Activated effector memory CD4-positive, alpha-beta T cell treated with Interleukin-2 at 50 U/mL for 16 hours (primary cell): ENCODE data around the gene ANXA3.
"Not testable (repeated sequence)": the region's sequence is repeated elsewhere in the genome, so short reads cannot be mapped to it uniquely, and the experiment has no call there.

ENCODE experiments used
- DNase-seq: peaks from one replicate; pipeline ENCODE4 v3.0.0-alpha.2; 2020

Gene ANXA3, protein sequence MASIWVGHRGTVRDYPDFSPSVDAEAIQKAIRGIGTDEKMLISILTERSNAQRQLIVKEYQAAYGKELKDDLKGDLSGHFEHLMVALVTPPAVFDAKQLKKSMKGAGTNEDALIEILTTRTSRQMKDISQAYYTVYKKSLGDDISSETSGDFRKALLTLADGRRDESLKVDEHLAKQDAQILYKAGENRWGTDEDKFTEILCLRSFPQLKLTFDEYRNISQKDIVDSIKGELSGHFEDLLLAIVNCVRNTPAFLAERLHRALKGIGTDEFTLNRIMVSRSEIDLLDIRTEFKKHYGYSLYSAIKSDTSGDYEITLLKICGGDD

DNA sequence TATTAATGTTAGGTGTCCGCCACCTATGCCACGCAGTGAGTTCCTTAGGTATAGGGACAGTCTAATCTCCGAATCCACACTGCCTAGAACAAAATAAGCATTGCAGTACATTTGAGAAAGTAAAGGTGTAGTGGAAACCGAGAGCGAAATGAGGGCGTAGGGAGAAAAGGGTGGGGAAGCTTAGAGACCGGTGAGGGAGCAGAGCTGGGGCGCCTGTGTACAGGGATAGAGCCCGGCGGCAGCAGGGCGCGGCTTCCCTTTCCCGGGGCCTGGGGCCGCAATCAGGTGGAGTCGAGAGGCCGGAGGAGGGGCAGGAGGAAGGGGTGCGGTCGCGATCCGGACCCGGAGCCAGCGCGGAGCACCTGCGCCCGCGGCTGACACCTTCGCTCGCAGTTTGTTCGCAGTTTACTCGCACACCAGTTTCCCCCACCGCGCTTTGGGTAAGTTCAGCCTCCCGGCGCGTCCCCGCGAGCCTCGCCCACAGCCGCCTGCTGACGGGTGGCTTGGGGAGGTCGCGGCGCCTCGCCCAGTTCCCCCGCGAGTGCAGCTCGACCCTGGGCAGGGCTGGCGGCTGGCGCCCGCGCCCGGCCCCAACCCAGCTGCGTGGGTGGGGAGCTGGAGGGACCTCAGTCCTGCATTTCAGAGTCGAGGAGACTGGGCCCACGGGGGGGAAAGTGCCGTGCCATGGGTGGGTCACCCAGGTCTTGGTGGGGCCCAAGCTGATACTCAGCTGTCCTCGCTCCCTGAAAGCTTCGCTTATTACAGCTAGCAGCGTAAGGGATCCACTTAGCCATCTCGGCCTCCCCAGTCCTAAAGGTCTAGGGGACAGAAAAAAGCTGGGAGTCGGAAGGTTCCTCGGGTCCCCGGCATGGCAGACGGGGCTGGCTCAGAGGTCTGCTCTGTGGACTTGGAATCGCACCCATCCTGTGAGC lies at the start of gene ANXA3:
Gene ANXA3 (plus strand): TSS at position 351 of the 932 bp plus-strand sequence. CDS start 2,704 bp downstream, outside the sequence.
- DNase-seq: no peak

DNA sequence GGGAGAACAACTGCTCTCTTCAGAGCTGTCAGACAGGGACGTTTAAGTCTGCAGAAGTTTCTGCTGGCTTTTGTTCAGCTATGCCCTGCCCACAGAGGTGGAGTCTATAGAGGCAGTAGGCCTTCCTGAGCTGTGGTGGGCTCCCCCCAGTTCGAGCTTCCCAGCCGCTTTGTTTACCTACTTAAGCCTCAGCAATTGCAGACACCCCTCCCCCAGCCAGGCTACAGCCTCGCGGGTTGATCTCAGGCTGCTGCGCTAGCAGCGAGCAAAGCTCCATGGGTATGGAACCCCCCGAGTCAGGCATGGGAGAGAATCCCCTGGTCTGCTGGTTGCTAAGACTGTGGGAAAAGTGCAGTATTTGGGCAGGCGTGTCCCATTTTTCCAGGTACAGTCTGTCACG lies 45.3 kb upstream of the ANXA3 start:
- not testable (repeated sequence) for DNase-seq

DNA sequence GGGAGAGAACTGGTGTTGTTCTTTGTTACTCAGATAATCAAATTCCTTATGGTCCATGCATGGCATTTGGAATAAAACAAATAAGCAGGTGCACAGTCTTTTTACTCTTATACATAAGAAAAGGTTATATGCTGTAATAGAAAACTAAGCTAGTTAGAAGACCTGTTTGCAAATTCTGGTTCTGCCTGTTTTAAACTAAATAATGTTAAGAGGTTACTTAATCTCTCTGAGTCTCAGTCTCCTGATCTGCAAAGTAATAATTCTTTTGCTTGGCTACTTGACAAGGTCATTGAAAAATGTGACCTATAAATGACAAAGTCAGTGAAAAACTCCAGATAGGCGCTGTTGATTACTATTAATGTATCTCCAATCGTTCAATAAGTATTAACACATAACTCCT lies 42.5 kb upstream of the ANXA3 start:
- no peak for DNase-seq

DNA sequence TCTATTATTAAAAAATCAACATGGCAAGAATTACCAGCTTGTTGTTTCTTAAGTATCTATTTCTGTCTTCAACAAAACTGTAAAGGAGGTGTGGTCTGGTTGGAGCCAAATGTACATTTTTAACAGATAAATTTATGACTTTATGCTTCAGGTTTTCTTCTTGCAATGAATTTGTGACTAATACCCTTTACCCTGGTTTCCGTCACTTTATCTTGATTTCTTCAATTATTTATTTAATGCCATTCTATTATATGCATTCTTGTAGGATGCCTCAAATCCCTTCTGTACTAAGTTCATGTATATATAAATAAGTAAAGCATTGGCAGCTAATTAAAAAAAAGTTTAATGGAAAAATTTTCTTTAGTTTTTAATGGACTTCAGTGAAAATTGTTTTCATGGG lies 41.5 kb upstream of the ANXA3 start:
- no peak for DNase-seq

DNA sequence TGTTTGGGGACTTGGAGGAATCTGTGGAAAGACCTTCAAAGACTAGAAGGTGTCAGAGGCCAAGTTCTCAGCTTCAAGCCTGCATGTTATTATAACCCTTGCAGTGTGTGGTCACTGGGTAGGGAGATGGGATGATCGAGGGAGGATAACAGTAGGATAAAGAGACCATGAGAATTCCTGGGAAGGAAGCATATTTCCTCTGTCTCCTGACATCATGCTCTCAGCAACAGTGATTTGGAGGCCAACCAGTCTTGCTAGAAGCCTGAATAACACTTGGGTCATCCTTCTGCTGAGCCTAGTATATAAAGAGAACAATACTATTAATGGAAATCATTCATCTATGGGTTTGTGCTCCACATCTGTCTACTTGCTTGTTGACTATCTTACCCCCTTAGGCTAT lies 40.9 kb upstream of the ANXA3 start:
- DNase-seq: no peak

DNA sequence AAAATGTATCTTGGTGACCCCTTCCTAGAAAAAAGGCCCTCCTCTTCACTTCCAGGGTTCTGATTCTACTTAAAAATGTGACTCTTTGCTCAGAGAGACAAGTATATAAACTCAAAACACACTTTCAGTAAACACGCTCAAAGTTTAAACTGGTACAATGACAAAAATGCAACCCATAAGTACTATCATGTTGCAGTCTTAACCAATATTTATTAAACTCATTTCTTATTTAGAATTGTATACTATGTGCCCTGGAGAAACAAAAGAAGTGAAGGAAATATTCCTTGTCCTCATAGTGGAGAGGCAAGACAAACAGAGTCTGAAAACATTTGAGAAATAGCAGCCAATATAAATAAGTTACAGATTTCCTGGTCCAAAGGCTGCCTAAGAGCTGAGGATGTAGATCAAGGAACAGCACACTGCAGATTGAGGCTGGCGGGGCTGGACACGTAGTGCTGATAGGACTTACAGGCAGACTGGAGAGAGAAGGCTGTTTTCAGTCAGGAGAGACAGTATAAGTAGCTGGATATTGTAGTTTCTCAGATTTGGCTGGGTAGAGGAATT lies 39.1 kb upstream of the ANXA3 start:
- DNase-seq: no peak

DNA sequence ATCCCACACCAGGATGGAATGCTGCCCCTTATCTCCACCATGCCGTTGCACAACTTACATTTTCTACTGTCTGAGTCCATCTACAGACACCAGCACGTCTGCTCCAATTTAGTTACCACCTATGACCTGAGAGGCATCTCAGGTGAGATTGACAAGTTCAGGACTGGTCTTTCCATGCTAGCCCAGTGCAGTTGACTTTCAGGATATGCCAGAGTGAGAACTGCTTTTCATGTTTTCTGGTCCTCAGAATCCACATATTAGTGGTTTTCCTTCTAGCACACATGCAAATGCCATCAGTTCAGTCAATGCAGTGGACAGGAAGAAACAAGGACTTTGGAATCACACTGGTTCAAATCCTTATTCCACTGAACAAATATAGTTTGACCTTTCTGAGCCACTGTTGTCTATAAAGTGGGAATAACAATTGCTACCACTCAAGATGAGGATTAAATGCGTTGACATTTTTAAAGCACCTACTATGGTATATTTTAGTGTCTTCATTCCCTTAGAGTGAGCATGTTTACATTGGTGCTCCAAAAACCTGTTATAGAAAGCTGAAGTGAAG lies 38.1 kb upstream of the ANXA3 start:
- no peak for DNase-seq

DNA sequence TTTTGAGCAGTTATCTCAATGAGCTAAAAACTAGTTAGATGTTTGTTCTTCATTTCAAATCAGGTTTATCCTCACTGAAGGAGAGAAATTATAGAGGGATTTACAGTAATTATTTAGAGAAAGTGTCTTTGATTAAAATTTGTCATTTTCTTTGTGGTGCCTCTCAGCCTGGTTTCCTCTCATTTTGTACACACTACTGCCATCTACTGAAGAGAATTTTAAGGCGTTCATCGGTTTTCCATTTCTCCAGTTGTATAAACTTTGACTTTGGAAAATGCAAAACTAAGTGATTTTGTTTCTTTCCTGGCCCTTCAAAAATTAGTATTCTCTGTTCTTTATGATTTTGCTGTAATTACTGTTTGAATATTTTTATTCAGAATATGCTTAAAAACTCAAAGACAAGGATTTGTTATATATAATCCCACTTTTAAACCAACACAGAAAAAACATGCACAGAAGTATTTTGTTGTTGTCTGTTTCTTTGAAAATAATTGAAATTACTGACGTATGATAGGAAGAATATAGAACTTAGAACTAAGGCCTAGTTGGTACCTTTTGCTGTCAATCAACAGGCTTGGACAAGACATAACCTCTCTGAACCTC lies 34.4 kb upstream of the ANXA3 start:
- no peak for DNase-seq

DNA sequence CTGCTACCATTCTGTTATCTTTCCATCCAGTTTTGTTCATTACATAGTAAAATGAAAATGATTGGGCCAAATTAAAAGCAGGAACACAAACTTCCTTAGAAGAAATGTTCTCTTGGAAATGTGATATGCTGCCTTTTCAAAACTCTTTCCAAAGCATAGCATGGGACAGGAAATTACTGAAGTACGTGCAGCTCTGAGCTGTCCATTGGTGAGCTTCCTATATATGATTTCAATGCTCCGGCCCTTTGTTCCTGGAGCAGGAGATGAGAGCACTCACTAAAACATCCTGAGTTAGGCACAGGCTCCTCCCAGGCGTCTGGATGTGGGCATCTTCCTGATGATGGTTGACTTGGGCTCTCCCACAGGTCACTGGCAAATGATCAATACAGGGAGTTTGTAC lies 33.0 kb upstream of the ANXA3 start:
- DNase-seq: no peak

DNA sequence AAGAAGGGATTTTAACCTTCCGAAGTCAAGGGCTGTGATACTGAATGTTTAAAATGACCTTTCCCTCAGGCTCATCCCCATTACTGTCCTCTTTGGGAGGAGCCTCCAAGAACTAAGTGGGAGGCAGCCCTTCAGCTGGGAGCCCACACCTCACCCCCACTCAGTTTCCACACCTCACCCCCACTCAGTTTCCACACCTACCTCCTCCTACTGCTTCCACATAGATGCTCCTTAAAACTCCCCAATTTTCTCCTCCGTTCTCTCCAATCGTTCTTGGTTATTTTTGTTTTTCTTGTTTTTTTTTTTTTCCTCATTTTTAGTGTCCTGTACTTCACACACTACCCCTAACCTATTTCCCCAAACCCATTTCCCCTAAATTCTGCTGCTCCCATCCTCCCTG lies 31.6 kb upstream of the ANXA3 start:
- DNase-seq: no peak

DNA sequence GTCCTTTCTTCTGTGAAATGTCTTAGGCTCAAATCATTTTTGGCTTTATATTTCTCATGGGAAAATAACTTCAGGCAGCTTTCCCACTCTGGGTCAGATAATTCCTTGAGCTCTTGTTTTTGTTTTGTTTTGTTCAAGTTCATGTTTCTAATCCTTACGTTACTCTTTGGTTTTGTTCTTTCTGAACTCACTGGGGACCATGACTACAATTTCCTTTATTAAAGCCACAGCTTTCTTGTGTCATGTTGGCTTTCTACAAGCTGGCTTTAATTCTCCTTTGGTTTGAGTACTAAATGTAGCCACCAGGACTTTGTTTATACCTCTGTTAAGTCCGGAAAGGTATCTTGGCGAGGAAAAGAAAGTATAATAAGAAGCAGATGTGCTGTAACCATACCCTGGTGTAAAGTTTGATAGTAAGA lies 30.8 kb upstream of the ANXA3 start:
- no peak for DNase-seq

DNA sequence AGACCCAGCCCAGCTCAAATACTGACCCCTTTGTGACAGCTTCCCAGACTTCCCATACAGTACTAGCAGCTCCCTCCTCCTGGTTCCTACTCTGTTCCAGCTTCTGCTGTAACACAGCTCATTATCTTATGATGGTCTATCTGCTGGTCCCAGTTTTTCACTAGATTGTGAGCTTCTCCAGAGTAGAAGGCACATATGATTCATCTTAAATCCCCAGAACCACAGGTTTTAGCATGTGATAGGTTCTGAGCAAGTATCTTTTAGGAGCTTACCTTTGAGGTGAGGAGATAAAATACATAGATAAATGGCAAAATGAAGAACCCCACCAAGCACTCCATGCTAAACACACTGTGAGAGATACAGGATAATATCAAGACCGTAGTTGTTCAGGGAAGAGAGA lies 27.6 kb upstream of the ANXA3 start:
- DNase-seq: no peak

DNA sequence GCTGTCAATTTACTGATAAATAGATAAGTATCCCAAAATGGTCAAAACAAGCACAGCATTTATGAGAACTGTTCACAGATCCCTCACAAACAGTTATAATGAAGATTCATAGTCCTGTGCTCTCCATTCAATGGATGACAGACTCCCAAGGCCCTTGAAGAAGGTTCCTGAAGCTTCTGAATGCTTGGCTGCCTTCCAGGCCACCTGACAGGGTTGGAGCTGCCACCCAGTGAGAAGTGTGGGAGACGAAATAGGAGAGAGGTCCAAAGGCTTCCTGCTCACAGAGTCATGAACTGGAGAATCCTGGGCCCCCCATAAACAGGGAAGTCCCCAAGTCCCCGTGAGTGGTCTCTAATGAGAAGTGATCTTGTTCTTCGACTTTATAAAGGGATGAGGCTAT lies 26.0 kb upstream of the ANXA3 start:
- DNase-seq: no peak

DNA sequence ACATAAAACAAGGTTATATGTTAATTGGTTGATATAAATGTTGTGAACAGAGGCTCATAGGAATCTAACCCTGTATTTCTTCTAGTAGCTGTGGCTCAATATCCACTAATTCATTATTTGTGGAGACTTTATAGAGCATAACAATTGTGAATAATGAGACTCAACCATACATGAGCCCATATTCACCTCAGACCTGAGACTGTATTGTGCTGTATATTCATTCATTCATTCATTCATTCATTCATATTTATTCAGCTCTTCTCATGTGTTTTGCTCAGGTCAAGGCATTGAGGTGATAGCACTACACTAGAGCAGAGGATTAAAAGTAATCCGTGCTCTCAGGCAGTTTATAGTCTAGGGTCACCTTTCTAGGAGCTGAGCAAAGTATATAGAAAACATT lies 24.5 kb upstream of the ANXA3 start:
- no peak for DNase-seq

DNA sequence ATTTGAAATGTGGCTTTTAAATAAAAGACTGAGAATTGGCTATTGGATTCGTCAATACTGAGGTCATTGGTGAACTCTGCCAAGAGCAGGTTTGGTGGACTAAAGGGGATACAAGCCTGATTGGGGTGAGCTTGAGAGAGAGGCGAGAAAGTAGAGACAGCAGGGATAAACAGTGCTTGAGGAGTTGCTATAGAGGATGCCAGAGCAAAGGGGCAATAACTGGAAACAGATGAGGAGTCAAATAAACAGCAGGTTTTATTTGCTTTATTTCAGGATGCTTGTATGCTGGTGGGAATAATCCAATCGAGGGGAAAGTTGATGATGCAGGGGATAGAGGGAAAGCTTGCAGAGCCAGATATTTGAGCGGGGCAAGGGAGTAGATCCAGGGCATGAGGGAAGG lies 24.0 kb upstream of the ANXA3 start:
- DNase-seq: no peak

DNA sequence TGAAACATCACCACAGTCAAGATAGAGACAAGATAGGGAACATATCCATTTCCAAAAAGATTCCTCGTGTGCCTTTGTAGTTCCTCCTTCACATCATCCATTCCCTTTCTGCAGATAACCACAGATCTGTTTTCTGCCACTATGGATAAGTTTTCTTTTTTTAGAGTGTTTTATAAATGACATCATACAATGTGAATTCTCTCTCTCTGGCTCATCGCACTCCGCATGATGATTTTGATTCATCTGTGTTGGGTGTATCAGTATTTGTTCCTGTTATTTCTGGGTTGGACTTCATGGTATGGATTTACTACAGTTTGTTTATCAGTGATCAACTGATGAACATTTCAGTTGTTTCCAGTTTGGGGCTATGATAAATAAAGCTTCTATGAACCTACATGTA lies 23.2 kb upstream of the ANXA3 start:
- no peak for DNase-seq

DNA sequence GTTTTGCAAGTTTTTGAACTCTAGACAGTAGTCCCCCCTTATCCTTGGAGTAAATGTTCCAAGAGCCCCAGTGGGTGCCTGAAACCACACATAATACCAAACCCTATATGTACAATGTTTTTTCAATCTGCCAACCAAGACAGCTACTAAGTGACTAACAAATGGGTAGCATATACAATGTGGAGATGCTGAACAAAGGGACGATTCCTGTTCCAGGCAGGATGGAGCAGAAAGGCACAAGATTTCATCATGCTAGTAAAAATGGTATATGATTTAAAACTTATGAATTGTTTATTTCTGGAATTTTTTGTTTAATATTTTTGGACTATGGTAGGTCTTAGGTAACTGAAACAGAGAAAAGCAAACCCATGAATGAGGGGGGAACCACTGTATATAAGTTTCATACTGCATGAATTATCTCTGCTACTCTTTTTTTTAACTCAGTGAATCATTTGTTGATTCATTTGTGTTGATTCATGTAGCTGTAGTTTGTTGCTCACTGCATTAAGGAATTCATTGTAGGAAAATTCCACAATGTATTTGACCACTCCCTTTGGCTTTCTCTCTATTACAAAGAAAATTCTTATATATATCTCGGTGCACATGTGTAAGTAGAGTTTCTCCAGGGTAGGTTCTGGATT lies 21.9 kb upstream of the ANXA3 start:
- DNase-seq: no peak

DNA sequence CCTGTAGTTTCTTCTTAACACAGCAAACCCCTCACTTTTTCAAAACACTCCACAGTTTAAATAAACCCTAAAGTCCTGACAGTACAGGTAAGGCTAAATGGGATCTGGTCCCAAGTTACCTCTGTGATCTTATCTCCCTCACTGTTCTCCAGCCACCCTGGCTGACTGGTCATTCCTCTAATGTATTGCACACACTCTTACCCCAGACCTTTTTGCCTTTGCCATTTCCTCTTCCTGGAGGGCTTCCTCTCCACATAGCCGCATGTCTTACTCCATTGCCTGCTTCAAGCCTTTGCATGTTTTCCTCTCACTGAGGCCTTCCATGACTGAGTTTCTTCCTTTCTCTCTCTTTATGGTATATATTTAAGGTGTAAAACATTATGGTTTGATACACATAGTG lies 19.5 kb upstream of the ANXA3 start:
- DNase-seq: no peak

DNA sequence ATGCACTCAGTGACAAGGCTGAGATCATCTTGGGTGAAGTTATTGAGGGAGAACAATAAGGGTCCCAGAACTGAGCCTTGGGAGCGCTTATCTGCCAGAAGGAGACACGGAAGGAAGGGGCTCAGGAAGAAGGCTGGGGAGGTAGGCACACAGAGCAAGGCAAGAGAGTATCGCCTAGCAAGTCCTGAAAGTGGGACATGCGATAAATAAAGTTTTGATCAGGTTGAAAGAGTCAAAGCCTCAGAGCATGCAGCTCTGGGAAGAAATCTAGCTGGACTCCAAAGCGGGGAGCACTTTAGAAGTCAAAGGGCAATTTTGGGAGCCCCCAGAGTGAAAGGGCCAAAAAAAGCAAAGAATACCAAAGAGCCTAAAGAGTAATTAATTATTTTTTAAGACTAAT lies 17.7 kb upstream of the ANXA3 start:
- DNase-seq: no peak

DNA sequence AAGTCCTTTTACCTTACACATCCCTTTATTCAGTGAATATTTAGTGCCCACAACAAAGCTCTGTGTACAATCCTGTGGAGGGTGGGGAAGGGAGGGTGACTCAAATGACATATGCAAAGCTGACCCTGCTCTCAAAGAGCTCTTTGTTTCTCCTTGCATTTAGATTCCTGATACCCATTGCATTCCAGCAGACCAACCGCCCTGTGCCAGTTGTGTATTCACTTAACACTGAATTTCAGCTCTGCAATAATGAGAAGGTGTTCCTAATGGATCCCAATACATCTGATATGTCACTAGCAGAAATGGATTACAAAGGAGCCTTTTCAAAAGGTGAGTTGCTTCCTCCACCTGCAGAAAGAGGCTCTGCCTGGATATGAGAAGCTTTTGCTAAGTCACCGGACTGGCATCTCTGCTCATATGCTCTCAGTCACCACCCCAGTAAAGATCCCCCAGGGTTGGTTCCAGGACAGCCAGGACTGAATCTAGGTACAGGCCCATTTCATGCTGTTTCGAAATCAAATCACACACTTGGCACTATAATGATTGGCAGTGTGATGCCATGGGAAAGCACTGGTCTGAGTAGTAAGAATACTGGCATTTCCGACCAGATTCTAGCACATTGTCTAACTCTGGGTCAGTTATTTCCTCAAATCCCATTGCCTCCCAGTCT lies 17.1 kb upstream of the ANXA3 start:
- DNase-seq: no peak

DNA sequence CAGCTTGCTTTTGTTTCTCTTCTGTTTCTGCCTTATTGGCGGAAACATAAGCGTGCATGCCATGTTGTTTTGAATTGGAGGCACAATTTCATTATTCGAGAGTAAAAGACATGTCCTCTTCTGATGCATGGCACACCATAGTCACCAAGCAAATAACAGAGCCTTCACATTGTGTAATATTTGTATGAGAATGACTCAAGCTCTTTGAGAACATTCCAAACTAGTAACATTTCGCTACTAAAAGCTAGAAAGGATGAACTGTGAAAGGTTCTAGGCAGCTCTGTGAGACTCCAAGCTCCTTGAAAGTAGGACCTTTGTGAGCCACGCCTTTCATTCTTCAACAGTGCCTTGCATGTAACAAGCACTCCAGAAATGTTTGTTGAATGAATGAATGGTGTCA lies 9.2 kb upstream of the ANXA3 start:
- no peak for DNase-seq
